Measurements from ENCODE around the gene ARID5B.

Gene ARID5B

DNA sequence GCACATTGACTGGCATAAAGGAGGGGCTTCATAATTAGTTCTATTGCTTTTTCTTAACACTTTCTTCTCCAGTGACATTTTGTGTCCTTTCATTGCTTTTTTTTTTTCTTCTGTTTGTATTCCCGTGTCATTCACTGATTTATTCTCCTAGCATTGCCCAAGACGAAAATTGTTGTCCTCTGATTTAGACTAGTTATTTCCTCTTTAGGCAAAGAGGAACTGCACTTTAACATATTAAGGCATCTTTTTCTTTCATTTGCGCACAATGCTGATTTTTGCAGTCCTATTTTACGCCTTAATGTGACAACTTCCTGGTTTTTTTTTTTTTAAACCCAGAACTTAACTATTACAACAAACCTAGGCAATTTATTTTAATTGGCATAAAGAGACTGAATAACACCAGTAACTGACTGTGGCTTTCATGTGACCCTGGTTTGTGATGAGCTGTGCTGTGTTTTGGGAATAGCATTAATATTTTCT, 39.7 kb downstream of the ARID5B start:
- no peak for DNase-seq (ENCODE audit: low read depth in 2 of 2)

DNA sequence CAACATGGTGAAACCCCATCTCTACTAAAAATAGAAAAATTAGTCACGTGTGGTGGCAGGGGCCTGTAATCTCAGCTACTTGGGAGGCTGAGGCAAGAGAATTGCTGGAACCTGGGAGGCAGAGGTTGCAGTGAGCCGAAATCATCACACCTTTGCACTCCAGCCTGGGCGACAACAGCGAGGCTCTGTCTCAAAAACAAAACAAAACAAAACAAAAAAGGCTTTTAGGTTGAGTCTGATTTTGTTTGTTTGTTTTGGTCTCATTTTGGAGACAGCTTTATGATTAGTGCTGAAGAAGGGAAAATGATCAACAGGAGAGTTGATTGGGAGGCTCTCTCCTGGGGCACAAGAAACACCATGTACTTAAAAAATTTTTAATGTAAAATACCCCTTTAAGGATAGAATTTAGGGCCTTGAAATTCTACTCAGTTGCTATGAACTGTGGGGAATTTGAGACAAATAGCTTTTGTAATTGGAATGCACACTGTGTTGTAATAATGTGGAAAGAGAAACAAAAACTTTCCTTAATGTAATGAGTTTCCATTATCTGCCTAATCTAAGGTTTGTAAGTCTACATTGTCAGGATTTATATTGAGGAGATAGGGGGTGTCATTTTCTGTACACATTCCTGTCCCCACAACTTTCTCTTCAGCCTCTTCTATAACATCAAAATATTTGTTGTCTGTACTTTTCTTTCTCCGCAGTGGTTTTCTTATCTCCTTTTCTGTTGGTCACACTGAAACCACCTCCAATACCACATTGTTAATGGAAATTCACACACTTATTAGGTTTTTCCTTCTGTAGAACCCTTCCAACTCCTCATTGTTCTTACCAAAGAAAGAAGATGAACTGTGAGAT, 41.3 kb downstream of the ARID5B start:
- DNase-seq (ENCODE audit: low read depth in 2 of 2), result no peak

DNA sequence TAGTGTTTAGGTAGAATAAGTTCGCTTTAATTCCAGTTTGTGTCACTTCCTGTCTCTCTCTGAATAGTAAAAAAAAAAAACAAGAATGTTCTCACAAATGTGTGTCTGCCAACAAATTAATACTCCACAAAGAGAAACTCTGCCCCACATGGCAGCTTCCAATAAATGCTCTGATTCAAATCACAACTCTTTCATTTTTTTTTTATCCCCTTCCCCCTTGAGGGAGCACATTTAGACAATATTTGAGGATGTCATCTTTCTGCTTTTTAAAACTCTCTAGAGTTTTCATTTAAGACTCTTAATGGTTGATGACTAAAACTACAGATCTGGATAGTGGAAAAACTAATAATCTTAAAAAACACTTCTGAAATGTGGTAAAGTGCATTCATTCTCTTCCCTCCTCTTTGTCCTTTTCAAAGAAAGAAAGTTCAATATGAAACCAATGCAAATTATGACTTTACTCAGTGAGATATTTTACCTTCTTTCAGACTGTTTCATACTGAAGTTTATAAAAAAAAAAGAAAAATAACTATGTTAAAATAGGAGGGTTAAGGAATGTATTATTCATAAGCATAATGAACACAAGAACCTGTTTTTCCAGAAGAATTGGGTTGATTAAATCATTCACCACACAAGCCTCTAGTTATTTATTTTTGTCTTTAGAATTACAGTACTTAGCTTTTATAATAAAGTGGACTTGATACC, 42.3 kb downstream of the ARID5B start:
- no peak for DNase-seq (ENCODE audit: low read depth in 2 of 2)

DNA sequence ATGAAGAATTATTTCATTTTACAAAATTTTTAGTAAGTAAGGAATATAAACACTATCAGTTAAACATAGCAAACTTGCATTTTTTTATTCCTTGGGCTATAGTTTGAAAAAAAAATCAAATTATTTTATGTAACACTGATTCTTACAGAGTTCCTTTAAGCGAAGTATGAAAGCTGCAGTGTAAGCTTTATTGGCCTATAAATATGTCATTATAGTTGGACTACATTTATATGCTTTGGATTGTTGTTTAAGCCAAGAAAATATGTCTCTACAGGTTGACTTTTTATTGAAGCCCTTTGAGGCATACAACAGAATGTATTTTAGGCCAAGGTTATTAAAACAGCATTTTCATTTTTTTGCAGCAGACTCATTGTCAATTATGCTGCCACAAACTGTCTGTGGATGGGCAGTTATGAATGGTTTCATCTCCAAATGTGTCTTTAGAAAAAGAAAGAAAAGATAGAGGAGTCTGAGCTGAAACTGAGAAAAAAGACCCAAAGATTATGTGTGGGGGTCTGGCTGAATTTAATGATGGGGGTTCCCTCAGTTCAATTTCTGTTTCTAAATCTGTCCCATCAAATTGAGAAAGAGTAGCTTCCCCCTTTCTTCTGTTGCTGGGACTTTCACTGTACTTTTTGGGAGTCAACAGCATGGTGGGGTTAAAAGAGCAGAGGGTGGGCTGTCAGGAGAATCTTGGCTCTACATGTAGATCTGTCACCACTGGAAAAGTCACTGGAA, 43.1 kb downstream of the ARID5B start:
- no peak for DNase-seq (ENCODE audit: low read depth in 2 of 2)

DNA sequence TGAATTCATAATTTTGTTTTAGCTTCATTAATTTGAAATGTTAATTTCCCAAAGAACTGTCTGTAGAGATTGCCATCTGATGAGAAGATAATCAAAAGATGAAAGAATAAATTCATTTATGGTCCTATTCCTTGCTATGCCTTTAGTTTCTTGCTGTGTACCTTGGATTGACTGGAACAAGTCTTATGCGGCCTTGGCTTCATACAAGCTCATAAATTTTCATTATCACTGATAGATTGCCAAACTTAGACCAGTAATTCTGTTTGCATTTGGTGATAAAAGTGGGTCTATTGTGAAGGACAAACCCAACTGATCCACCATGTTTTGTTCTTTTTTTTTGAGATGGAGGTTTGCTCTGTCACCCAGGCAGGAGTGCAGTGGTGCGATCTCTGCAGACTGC, 48.2 kb downstream of the ARID5B start:
- no peak for DNase-seq (ENCODE audit: low read depth in 2 of 2)

DNA sequence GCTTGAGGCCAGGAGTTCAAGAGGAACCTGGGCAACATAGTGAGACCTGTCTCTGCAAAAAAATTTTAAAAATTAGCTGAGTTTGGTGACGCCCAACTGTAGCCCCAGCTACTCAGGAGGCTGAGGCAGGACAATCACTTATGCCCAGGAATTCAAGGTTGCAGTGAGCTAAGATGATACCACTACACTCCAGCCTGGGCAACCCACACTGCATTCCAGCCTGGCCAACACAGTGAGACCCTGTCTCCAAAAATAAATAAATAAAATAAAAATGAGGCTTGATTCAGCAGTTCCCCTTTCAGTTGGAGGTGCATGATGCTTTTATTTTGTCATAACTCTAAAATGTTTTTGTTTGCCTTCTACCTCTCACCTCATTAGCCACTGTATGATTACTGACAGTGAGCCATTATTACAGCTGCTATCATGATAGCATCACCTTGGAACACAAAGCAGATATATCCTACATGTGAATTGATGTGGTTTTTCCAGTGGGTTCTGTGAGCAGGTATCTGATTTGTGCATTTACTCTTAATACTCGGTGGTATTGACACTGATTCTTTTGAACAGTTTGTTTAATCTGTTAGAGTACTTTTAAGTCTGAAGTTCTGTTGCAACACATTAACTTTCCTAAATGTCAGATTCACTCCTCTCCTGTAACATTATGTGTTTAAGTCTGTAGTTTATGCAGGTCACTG, 49.1 kb downstream of the ARID5B start:
- DNase-seq (ENCODE audit: low read depth in 2 of 2), result no peak

DNA sequence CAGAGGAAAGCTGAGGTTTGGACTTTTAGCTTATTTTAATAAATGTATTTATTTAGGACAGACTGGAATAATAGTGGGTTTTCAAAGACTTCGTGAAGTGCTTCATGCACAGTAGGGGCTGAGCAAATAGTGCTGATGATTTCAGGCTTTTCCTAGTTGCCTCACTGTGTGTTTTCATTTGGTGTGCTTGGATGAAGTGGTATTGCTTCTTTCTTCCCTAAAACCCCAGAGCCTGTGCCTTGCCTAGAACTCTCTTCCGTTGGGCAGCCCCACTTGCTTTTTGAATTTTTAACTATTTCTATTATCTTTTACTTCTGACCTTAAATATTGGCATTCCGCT, 49.6 kb downstream of the ARID5B start:
- no peak for DNase-seq (ENCODE audit: low read depth in 2 of 2)

DNA sequence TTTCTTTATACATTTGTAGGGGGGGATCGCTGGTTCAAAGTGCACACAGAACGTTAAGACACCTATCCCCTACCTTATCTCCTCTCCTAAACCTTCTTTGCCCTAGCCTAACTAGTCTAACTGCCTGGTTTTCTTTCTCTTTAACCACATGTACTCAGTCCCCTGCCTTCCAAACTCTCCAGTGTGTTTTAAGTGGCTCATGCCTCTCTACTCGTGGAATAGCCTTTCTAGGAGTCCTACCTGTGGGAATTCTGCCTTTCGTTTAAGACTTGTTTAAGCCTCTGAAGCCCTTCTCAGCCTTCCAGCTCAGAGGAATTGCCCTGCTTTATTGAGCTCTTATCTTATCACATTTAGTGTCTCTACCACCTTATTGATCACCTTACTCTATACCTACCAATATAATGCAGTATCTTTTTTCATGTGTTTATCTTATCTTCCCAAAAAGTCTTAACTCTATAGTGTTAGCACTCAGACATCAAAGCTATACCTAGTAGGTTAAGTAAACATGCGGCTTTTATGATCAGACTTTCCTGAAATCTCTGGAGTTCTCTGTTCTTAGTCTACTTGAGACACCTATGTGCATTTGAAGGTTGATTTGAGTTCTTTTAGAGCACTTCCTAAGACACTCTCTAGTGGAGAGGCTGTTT, 50.7 kb downstream of the ARID5B start:
- DNase-seq (ENCODE audit: low read depth in 2 of 2), result no peak

DNA sequence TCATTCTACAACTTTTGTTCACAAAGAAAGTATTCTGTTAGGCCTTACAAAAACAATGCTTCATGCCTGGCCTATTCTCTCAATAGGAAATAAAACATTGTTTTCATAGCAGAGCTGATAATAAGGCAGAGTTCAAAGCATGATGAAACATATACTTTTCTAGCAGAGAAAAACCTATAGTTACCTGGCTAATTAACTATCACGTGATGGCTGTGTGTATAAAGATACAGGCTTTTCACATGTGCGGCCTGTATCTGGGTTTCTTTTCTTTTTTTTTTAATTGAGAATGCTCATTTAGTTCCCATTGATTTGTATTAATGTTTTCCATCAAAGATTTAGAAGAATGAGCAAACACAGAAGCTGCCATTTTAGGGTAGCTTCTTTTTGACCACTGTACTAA, 51.7 kb downstream of the ARID5B start:
- DNase-seq (ENCODE audit: low read depth in 2 of 2), result no peak

DNA sequence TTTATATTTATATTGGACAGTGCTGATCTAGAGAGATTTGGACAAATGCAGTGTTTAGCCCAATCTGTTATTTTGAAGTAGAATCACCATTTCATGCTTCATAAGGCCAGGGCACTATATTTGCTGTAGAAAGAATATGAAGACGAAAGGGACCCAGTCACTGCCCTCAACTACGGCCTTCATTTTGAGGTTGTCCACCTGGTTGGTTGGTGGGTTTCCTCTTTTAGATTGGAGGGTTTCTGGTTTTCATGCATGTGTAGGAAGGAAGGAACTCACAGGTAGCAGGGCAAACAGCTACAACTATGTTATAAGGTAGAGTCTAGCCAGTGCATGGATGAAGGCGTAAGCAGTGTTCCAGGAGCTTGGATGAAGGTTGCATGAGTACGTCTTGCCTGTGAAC, 56.3 kb downstream of the ARID5B start:
- no peak for DNase-seq (ENCODE audit: low read depth in 2 of 2)

DNA sequence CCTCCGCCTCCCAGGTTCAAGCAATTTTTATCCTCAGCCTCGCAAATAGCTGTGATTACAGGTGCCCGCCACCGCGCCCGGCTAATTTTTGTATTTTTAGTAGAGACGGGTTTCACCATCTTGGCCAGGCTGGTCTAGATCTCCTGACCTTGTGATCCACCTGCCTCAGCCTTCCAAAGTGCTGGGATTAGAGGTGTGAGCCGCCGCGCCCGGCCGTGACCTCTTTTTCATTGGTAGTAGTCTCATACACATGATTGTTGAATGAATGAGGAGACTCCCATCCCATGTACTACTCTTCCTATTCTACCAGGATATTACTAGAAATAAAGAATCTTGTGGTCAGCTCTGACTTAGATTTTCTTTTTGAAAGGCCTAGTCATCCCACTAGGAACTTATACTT, 56.8 kb downstream of the ARID5B start:
- DNase-seq (ENCODE audit: low read depth in 2 of 2), result no peak

DNA sequence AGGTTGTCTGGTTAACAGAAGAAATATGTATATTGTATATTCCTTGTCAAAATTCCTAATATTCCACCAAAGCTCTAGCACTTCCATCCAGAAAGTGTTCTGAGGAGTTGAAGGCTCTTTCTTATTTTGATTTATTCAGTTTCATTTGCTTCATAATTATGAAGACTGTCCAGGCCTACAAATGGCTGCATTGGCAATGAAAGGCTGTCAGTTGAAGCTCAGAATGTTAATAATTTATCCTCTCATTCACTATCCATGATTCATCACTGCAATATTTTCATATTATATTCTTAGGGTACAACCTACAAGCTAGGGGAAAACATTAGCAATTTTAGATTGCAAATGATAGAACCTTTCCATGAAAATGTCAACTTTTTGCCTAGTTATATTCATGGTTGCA, 57.3 kb downstream of the ARID5B start:
- no peak for DNase-seq (ENCODE audit: low read depth in 2 of 2)

DNA sequence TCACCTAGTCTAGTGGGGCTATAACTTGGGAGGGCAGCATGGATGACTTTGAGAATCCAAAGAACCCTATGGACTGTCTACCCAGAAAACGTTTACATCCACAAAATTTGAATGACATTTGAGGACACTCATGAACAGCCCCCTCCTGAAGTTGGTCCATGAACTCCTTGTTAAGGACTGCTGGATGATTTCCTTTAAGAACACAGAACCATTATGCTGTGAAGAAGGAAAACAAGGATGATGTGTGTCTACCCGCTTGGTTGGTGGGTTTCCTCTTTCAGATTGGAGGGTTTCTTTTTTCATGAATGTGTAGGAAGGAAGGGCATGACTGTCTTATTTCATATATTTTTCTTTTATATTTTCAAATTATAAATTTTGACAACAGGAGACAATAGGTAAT, 58.3 kb downstream of the ARID5B start:
- DNase-seq (ENCODE audit: low read depth in 2 of 2), result no peak

DNA sequence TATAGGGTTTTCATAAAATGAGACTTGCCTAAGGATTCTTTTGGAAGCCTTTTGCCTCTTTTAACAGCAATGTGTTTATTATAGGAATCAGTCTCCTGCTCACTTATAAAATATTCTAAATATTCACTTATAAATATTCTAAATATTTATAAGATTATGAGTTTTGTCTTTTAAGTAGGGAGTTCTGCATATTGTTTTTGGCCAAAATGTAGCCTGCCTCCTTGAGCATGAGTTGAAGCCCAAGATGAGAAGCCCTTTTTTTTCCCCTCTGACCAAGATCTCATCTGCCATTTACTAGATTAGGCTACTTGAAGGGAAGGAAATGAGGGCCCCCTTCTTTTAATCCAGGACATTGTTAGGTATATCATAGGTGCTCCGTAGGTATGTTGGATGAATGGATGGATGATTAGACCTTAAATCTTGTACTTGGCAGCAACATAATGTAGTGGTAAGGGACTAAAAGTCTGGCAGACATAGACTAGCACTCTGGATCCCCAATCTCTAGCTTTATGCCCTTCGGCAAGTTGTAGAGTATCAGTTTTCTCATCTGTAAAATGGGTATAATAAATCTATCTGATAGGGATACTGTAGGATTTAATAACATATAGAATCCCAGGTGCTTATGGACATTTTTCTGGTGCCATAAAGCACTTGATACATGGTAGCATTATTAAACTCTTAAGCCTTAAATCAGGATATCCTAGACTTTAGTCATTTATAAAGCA, 59.1 kb downstream of the ARID5B start:
- DNase-seq (ENCODE audit: low read depth in 2 of 2), result no peak

DNA sequence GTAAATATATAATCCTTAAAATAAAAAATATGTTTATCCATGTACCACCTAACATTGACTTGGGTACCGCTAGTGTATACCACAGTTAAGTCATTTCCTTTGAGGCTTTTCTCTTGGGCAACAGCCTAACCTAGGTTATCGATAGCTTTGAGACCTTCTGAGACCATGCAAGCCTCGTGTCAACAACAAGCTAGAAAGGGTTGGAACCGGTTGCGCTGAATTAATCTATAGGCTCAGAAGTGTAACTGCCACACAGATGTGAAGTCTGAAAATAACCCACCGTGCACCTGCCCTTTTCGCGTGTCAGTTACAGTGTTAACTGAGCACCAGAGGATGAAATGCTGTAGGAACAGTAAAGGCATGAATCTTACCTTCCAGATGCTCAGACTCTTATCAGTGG, 59.8 kb downstream of the ARID5B start:
- no peak for DNase-seq (ENCODE audit: low read depth in 2 of 2)

DNA sequence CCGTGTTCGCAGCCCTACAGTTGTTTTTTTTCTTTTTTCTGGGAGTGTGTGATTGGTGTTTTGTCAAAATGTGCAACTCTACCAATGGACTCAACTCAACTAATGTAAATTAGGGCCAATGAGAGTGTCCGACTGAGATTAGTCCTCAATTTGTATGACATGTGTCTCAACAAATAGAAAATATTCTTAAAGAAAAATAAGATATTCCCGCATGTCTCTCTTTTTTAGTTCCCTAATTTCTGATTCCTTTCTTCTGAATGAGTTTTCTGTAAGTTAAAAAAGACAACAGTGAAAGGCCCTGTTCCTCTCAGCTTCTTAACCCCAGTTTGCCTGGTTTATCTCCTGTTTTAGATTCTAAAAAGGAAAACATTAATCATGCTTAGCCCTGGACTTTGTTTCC, 61.5 kb downstream of the ARID5B start:
- no peak for DNase-seq (ENCODE audit: low read depth in 2 of 2)

DNA sequence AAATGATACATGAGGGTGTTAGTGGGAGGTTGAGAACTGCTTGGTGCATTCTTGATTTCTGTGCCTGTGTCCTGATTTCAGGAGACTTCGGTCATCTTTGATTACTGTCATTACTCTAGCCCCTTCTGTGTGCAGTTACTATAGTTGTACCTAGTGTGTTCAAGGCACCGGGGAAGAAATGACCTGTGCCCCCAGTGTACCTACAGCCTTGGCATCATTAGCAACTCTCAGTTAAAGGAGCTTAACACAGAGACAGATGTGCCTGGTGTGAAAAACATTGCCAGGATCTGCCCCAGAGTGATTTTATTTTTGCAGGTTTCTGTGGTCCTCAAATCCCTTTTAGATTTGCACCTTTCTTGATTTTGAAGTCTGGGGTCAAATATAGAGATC, 62.2 kb downstream of the ARID5B start:
- no peak for DNase-seq (ENCODE audit: low read depth in 2 of 2)

DNA sequence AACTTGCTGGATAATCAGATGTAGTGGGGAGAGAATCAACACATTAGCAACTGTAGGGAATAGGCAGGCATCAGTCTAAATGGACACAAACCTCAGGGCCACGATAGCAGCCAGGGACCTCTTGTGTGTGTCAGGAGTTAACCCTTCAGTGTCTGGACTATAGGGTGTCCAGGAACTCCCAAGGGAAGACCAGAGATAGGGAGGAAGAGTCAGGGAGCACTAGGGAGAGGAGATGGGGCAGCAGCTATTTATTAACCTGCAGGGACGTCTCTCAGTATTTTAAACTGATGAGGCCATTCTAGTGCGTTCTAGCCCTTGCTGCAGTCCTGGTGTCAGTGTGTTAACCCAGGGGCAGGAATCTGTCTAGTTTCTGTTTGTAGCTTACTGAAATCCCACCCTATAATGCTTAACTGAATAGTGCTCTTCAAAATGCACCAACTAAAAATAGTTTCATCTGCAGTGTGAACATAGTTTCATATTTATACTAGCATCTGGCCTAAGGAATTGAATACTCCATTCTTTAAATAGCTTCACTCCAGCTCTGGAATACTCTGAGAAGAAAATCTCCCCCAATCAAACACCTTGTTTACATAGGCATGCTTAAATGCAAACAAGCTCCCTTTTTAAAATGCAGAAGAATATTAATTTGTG, 62.7 kb downstream of the ARID5B start:
- DNase-seq (ENCODE audit: low read depth in 2 of 2), result no peak

DNA sequence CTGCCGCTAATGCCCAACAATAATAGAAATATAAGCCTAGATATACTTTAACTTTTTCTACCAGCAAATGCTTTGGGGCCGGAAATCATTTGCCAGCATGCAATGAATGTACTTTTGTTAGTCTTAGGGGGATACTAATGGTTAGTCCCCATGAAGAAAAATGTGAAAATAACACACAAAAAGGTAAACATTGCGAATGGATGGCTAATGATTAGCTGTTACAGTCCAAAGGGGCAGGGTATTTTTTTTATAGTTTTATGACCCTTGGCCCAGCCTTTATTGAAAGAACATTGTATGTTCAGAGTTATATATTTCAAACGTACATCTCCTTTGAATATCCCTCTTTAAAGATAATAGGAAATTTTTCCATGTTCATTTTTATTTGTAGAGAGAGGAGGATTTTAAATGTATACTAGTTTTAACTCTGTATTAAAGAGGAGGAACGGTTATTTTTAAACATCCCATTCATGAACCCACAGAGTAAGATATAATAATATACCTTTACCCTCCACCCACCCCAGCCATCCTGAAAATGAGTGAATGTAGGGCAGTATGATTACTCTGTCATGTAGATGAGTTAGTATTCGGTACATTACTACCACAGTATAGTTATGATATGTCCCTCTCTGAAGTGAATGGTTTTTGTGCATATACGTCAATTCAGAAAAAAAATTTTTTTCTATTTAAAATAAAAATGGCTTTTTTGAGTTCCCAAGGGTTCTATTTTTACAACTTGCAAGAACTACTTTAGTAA, 63.6 kb downstream of the ARID5B start:
- no peak for DNase-seq (ENCODE audit: low read depth in 2 of 2)

All from stimulated activated CD4-positive, alpha-beta T cell treated with anti-CD3 and anti-CD28 coated beads, Interleukin-1b, Interleukin-23, amount 100 ng/mL, for 4 hours (primary cell).